Heart right ventricle (tissue), 16 donors: ENCODE results near the gene TNFAIP8. TPM values are rescaled to one million over a fixed set of nuclear protein-coding genes. Genes with fewer than 3 reads are reported as not detected.

ENCODE experiments used
- ATAC-seq, 8 donors: fragments of 200-7000 bp; cut with Tn5 transposase; one replicate each; pipeline ENCODE4 v1.9.1; 2020; ENCODE audit warnings: mild to moderate bottlenecking in 8 of 8, moderate library complexity in 8 of 8, moderate number of reproducible peaks in 1 of 8
- DNase-seq, 2 donors: peaks; one replicate each; pipeline ENCODE4 v3.0.0-alpha.2; 2020
- H3K27ac ChIP-seq, 10 donors: fragments of 200-600 bp; sonication (generic) in 2 of 10; one replicate each; pipeline versions ENCODE4 v1.5.0 to v1.8.0; 2020 to 2022; ENCODE audit warnings: mild to moderate bottlenecking in 3 of 10
- H3K27me3 ChIP-seq, 7 donors: fragments of 200-600 bp; one replicate each; pipeline ENCODE4 v1.8.0; 2021 to 2022; ENCODE audit warnings: mild to moderate bottlenecking in 2 of 7
- H3K36me3 ChIP-seq, 9 donors: fragments of 200-600 bp; sonication (generic) in 1 of 9; one replicate each; pipeline versions ENCODE4 v1.5.0 to v1.8.0; 2020 to 2022; ENCODE audit warnings: mild to moderate bottlenecking in 2 of 9
- H3K4me1 ChIP-seq, 9 donors: fragments of 200-600 bp; sonication (generic) in 1 of 9; one replicate each; pipeline versions ENCODE4 v1.5.0 to v1.8.0; 2020 to 2022; ENCODE audit warnings: mild to moderate bottlenecking in 4 of 9
- H3K4me3 ChIP-seq, 10 donors: fragments of 200-600 bp; sonication (generic) in 2 of 10; one replicate each; pipeline versions ENCODE4 v1.5.0 to v1.8.0; 2020 to 2022; ENCODE audit warnings: mild to moderate bottlenecking in 7 of 10, moderate library complexity in 2 of 10
- H3K9me3 ChIP-seq, 11 donors: fragments of 200-600 bp in 10 of 11; sonication (generic) in 2 of 11; one replicate each; pipeline versions ENCODE4 v1.5.0 to v1.8.0; 2013 to 2022; ENCODE audit warnings: mild to moderate bottlenecking in 2 of 11, control low read depth in 1 of 11, moderate library complexity in 1 of 11
- WGBS, 2 donors: extraction: QIAGEN DNeasy Blood & Tissue Kit; methylation state at CpG; one replicate each; pipeline ENCODE4 v1.1.7; 2013; ENCODE audit warnings: inconsistent platforms in 1 of 2; 5-methylcytosine and 5-hydroxymethylcytosine counted together
- intact Hi-C, 10 donors: fragments of 100-400 bp; cut with DNase I; formaldehyde crosslinking; loops; one replicate each; pipeline versions ENCODE4 v1.11.1 to v1.14.2; 2022
- polyA plus RNA-seq, 2 donors: library from polyadenylated mRNA; stranded (reverse); fragments of 200-250 nt; gene quantifications; one replicate each; pipeline ENCODE4 v1.2.3, GENCODE V29; 2013
- total RNA-seq, 10 donors: library from RNA; stranded (reverse); fragmentation: NEBNext Ultra II Directional in 3 of 10; extraction: Animal tissue kit (Norgen Biotek cat#: 25700) in 3 of 10; gene quantifications; one replicate each; pipeline versions ENCODE4 v1.2.1 to v1.2.4, GENCODE V29; 2021 to 2023
- TF ChIP-seq, protein P1 (sequence below), 9 donors: fragments of 200-600 bp; sonication (generic) in 2 of 9; IDR thresholded peaks; one replicate each; pipeline versions ENCODE4 v1.5.0 to v1.8.0; 2021 to 2022; ENCODE audit warnings: antibody characterized with exemption in 9 of 9, mild to moderate bottlenecking in 5 of 9, moderate library complexity in 1 of 9
- donor health status: Arrhythmogenic right ventricular cardiomyopathy.
- donor health status: ischemic (EF 13 %, LVEDD 7.1; RV severe dilation, severe dysfunction).
- donor health status: healthy with polysubstance abuse.
- donor health status: DM: no; HTN: yes; CAD: no.
- donor health status: DM: no; HTN: no; CAD: no.
- donor health status: ischemic (EF 25% LVEDD 6.9; RV normal size, moderate dysfunction).
- donor health status: ischemic (EF 25% LVEDD 5.7; RV mildly dilated, moderate dysfunction).
- donor health status: healthy.
- donor health status: DM: yes; HTN: yes; CAD: no.
- donor health status: Ischemic cardiomyopathy.
- donor health status: ischemic (EF 35%, LVEDD 5.7; RV mildly dilated, moderate dysfunction).
- donor health status: nonischemic (EF 11% LVEDD 7.7; RV severe dilation, severe dysfunction).
- donor health status: DM: yes; HTN: yes; CAD: no.
- donor health status: PGD.
- donor health status: ischemic (EF 29% LVEDD 5.4; RV normal size, mild dysfunction).
- donor health status: nonischemic (EF 23%, LVEDD 6.1; RV moderate dilation, normal function).

The TNFAIP8 gene
- total and polyA plus RNA-seq, 12 donors: 3.3 to 30.8 (median 8.7) TPM

DNA sequence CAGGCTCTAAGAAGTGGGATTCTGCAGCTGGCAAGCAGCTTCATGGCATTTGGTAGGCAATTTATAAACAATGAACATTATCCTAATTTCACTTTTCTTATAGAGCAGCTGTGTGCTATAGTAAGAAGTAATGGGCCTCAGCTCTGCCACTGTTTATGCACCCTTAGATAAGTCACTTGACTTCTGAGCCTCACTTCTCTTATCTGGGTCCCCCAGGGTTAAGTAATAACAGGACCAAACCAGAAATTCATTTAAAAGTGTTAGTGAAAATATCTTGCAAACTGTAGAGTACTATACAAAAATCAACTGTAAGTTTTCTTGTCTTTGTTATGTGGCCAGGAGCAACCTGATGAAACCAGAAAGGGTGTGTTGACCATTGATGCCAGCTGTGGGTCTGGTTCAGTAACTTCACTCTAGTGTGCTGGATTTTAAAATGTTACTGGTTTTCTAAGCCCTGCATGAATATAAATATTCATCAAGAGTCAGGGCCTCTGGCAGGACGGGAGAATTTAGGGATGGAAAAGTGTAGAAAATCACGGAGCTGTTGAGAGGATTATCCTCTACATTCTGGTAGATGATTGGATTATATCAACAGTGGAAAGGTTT is 24.2 kb downstream of the TNFAIP8 start:
- H3K27me3 ChIP-seq: no peaks in the 10 kb centered on the region
- H3K4me3 ChIP-seq: no peak overlapping the region
- peaks cover 0 to 59% (median 0%) of the 10 kb centered on the region in 9 donors for H3K4me1 ChIP-seq
- 91 to 95% methylated on average over 2 of the region's 2 CpGs for WGBS, 2 donors
- DNase-seq (no peak), ATAC-seq (no peak)
- H3K27ac ChIP-seq: no peak overlapping the region
- TF ChIP-seq, protein P1, sequence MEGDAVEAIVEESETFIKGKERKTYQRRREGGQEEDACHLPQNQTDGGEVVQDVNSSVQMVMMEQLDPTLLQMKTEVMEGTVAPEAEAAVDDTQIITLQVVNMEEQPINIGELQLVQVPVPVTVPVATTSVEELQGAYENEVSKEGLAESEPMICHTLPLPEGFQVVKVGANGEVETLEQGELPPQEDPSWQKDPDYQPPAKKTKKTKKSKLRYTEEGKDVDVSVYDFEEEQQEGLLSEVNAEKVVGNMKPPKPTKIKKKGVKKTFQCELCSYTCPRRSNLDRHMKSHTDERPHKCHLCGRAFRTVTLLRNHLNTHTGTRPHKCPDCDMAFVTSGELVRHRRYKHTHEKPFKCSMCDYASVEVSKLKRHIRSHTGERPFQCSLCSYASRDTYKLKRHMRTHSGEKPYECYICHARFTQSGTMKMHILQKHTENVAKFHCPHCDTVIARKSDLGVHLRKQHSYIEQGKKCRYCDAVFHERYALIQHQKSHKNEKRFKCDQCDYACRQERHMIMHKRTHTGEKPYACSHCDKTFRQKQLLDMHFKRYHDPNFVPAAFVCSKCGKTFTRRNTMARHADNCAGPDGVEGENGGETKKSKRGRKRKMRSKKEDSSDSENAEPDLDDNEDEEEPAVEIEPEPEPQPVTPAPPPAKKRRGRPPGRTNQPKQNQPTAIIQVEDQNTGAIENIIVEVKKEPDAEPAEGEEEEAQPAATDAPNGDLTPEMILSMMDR (IDR thresholded peaks at IDR 0.05): no peak
- no peaks in the 10 kb centered on the region for H3K36me3 ChIP-seq
- intact Hi-C loops: no loop called here
- no peaks in the 10 kb centered on the region for H3K9me3 ChIP-seq

DNA sequence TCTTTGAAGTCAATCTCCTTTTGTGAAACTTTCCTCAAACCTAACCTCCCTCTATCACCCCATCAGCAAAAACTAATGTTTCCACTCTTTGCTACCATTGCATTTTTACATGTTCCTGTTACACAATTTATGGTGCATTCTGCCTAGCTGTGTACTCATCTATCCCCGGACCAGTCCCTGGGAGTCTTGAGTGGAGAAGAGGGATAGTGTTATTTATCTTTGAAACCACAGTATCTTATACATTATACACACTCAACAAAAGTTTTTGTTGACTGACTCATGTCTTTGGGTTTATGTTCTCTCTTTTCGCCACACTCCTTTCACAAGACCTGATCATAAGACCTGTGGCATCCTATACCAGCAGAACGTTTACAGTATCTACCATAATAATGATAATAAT is 26.4 kb downstream of the TNFAIP8 start:
- H3K27ac ChIP-seq: no peak overlapping the region
- ATAC-seq: no peak
- 88 to 93% methylated on average over 3 of the region's 3 CpGs for WGBS, 2 donors

DNA sequence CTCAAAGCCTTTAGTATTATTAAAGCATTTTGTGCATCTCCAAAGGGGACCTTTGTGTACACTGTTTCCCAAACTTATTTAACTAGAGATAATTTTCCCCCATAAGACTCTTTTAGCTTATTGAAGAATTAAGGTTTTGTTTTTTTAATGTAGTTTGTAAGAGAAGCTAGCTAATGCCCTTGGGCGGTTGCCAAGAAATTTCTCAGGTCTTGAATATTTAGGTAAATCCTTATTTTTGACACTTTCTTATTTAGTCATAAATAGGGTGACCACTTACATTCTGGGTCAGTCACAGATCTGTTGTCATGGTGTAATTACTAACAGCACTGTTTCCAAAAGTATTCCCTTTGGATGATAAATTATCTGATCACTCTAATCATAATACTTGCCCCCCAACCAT is 27.2 kb downstream of the TNFAIP8 start:
- H3K4me1 ChIP-seq: peaks cover 0 to 83% (median 15%) of the 10 kb centered on the region in 9 donors

More for the DNA sequence above, 26.4 kb downstream of the TNFAIP8 start:
- H3K4me3 ChIP-seq: no peak overlapping the region
- intact Hi-C loops: no loop called here
- TF ChIP-seq, protein P1 (IDR thresholded peaks at IDR 0.05): no peak
- no peaks in the 10 kb centered on the region for H3K9me3 ChIP-seq
- H3K36me3 ChIP-seq: no peaks in the 10 kb centered on the region
- peaks cover 0 to 74% (median 12%) of the 10 kb centered on the region in 9 donors for H3K4me1 ChIP-seq
- H3K27me3 ChIP-seq: no peaks in the 10 kb centered on the region
- no peak for DNase-seq

DNA sequence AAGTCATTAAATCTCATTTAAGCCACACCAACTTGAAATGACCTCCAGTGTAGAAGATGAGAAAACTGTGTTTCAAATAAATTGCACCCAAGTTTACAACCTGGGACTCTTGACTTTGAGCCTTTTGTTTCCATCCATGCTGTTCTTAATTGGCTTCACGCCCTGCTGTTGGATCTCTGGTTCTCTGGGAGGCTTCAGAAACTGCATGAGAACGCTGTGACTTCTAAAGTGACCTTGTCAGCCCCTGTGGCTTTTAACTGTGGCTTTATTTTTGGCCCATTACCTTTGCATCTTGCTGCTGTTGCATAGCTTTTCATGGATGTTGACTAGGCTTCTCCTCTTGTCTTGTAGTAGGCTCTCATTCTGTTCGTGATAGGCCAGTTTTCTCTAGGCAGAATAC is 29.3 kb downstream of the TNFAIP8 start:
- Histone ChIP-seq H3K36me3 (peaks cover 0 to 3% (median 0%) of the 10 kb centered on the region in 9 donors), H3K4me3 (no peak overlapping the region)

More for the DNA sequence above, 27.2 kb downstream of the TNFAIP8 start:
- Histone ChIP-seq H3K27ac (no peak overlapping the region), H3K9me3 (no peaks in the 10 kb centered on the region), H3K36me3 (peaks cover 0 to 2% (median 0%) of the 10 kb centered on the region in 9 donors), H3K4me3 (no peak overlapping the region), H3K27me3 (no peaks in the 10 kb centered on the region)
- TF ChIP-seq, protein P1 (IDR thresholded peaks at IDR 0.05): no peak
- intact Hi-C loops: no loop called here
- DNase-seq (no peak), ATAC-seq (no peak)
- 93 to 97% methylated on average over 1 of the region's 1 CpG for WGBS, 2 donors

More for the DNA sequence above, 29.3 kb downstream of the TNFAIP8 start:
- H3K4me1 ChIP-seq: peaks cover 0 to 93% (median 21%) of the 10 kb centered on the region in 9 donors
- no peak for DNase-seq
- no peaks in the 10 kb centered on the region for H3K27me3 ChIP-seq
- WGBS, 2 donors: 48 to 65% methylated on average over 3 of the region's 3 CpGs
- intact Hi-C loops: loop anchor here in 1 of 10 donors (5.0 kb wide), 1 partner anchor 48 kb away; no protein-coding TSS in a partner anchor
- TF ChIP-seq, protein P1 (IDR thresholded peaks at IDR 0.05): no peak
- ATAC-seq: peak in 1 of 8 donors; percentile 31
- H3K27ac ChIP-seq: peak overlapping the region in 5 of 10 donors; percentile 2 to 47 (median 27)
- no peaks in the 10 kb centered on the region for H3K9me3 ChIP-seq
